HEK293T (cell line): ENCODE data around the gene PAX8.
A peak's percentile ranks its signal among the peaks of the same experiment; 100 is the strongest.

Source experiments
- CTCF ChIA-PET: fragments of 350-600 bp; formaldehyde crosslinking; extraction: SDS; loops from one replicate; lab custom pipeline; 2021; ENCODE audit warnings: antibody characterized with exemption, inconsistent platforms; lab: Yijun Ruan, JAX
- POLR2A ChIA-PET: fragments of 350-600 bp; formaldehyde crosslinking; extraction: SDS; loops from one replicate; lab custom pipeline; 2020; ENCODE audit warnings: antibody characterized with exemption, inconsistent platforms; lab: Yijun Ruan, JAX
- DNase-seq: peaks from one replicate; pipeline ENCODE4 v3.0.0; 2012; ENCODE audit warnings: mixed read lengths; ENCODE audit errors: extremely low spot score
- ARNT ChIP-seq: fragments of 450-650 bp; IDR thresholded peaks from 2 replicates; pipeline ENCODE4 v1.6.1; 2017; ENCODE audit warnings: mild to moderate bottlenecking
- BHLHE40 ChIP-seq: fragments of 450-650 bp; IDR thresholded peaks from 2 replicates; pipeline ENCODE4 v1.6.1; 2016; ENCODE audit warnings: mild to moderate bottlenecking, moderate library complexity, borderline replicate concordance
- CTBP1 ChIP-seq: fragments of 450-650 bp; IDR thresholded peaks from 2 replicates; pipeline ENCODE4 v1.6.1; 2016; ENCODE audit warnings: borderline replicate concordance
- ELF4 ChIP-seq: fragments of 450-650 bp; IDR thresholded peaks from 2 replicates; pipeline ENCODE4 v1.6.1; 2017; ENCODE audit warnings: antibody characterized with exemption
- FOXA1 ChIP-seq: fragments of 450-650 bp; IDR thresholded peaks from 2 replicates; pipeline ENCODE4 v1.6.1; 2016; ENCODE audit warnings: mild to moderate bottlenecking
- FOXK2 ChIP-seq: fragments of 450-650 bp; IDR thresholded peaks from 2 replicates; pipeline ENCODE4 v1.6.1; 2016; ENCODE audit warnings: mild to moderate bottlenecking
- FOXM1 ChIP-seq: fragments of 450-650 bp; IDR thresholded peaks from 2 replicates; pipeline ENCODE4 v1.6.1; 2017; ENCODE audit warnings: mild to moderate bottlenecking, borderline replicate concordance
- HDGF ChIP-seq: fragments of 450-650 bp; IDR thresholded peaks from 2 replicates; pipeline ENCODE4 v1.6.1; 2017; ENCODE audit warnings: antibody characterized with exemption, borderline replicate concordance
- L3MBTL2 ChIP-seq: fragments of 450-650 bp; conservative IDR thresholded peaks from 2 replicates; pipeline ENCODE4 v1.6.1; 2016; ENCODE audit warnings: mild to moderate bottlenecking
- LEF1 ChIP-seq: fragments of 450-650 bp; IDR thresholded peaks from 2 replicates; pipeline ENCODE4 v1.6.1; 2017; ENCODE audit warnings: mild to moderate bottlenecking, borderline replicate concordance
- NFRKB ChIP-seq: fragments of 450-650 bp; IDR thresholded peaks from 2 replicates; pipeline ENCODE4 v1.6.1; 2016; ENCODE audit warnings: mild to moderate bottlenecking, moderate library complexity
- PKNOX1 ChIP-seq: fragments of 450-650 bp; IDR thresholded peaks from 2 replicates; pipeline ENCODE4 v1.6.1; 2016
- SP1 ChIP-seq: fragments of 450-650 bp; IDR thresholded peaks from 2 replicates; pipeline ENCODE4 v1.6.1; 2017
- SUZ12 ChIP-seq: fragments of 450-650 bp; IDR thresholded peaks from 2 replicates; pipeline ENCODE4 v1.6.1; 2016; ENCODE audit warnings: mild to moderate bottlenecking
- TARDBP ChIP-seq: fragments of 450-650 bp; IDR thresholded peaks from 2 replicates; pipeline ENCODE4 v1.6.1; 2016
- ZNF384 ChIP-seq: fragments of 450-650 bp; IDR thresholded peaks from 2 replicates; pipeline ENCODE4 v1.6.1; 2016

PAX8 gene

GRCh38 chr2:113200236-113200635, 78.5 kb downstream of the PAX8 start:
- CTCF ChIA-PET = interaction anchor here (0.6 to 5.5 kb wide), 5 partner anchors 17 to 406 kb away, joined by 3 to 62 read pairs (median 7); no protein-coding TSS in a partner anchor
- TF ChIP-seq TARDBP (no peak), FOXM1 (no peak), ZNF384 (no peak), BHLHE40 (no peak), ELF4 (no peak), L3MBTL2 (no peak), HDGF (no peak)
- POLR2A ChIA-PET = no interaction called here
- peak; percentile 34 for DNase-seq

DNA sequence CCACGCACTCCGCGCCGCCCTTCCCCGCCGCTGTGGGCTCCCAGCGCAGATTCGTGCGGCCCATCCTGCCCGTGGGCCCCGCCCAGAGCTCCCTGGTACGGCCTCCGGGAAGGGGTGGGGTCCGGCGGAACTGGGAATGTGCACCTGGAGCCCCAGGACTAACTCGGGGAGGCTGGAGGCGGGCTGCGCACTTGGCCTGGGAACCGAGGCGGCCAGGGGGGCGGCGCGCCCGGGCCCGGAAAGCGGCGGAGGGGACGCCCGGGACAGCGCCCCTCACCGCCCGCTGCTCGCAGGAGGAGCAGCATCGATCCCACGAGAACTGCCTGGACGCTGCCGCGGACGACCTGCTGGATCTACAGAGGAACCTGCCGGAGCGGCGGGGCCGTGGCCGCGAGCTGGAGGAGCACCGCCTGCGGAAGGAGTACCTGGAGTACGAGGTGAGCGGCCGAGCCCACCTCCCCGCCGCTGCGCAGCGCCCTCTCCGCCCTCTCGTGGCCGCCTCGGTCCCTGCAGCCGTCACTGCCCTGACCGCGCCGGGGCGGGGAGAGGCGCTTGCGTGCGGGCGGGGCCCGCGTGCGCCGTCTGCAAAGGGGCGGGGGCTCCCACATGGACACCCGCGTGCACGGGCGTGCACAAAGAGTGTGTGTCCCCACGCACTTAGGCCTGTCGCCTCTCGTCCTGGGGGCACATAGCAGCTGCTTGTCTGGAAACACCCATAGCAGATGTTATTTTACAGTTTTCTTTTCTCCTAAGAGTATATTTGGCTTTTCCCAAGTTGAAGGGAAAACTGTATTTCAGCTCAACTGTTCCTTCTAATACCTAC, 79.7 kb downstream of the PAX8 start:
- peak; percentile 89 for DNase-seq
- TF ChIP-seq LEF1 (no peak), L3MBTL2 (peak; percentile 62; the same call in 1 of the 2 replicates)
- ChIA-PET CTCF (interaction anchor here (0.6 to 5.5 kb wide), 30 partner anchors 9 to 459 kb away, joined by 3 to 62 read pairs (median 4); partner anchors contain the start of gene PSD4), POLR2A (interaction anchor here (0.7 to 1.8 kb wide), 10 partner anchors 12 to 159 kb away, joined by 3 to 8 read pairs (median 4); partner anchors contain the start of gene PSD4)

GRCh38 chr2:113198048-113198789, 80.5 kb downstream of the PAX8 start:
- TF ChIP-seq PKNOX1 = no peak
- ChIA-PET POLR2A (interaction anchor here (0.7 to 1.8 kb wide), 10 partner anchors 13 to 160 kb away, joined by 3 to 8 read pairs (median 4); partner anchors contain the start of gene PSD4), CTCF (interaction anchor here (0.6 to 5.5 kb wide), 27 partner anchors 8 to 458 kb away, joined by 3 to 62 read pairs (median 4); partner anchors contain the start of gene PSD4)
- DNase-seq = no peak

DNA sequence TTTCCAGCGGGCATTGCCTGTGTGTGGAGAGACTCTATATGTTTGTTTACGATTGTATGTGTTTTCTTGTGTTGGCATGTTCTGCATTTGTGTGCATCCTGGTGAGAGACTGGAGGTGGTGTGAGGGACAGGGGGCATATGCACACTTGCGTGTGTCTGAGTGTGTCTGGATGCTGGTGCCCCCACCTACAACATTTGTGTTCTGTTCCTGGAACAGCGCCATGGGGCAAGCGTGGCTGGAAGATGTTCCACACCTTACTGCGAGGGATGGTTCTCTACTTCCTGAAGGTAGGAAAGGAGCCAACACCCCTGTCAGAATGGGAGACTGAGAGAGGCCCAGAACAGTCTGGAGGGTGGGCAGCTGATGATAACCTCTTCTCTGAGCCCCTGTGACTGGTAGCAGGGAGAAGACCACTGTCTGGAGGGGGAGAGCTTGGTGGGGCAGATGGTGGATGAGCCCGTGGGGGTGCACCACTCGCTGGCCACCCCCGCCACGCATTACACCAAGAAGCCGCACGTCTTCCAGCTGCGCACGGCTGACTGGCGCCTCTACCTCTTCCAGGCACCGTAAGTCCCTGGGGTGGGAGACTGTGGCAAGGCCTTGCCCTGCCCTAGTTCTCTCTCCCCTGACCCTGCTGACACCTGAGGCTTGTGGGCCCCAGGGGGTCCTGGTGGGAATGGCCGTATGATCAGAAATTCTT, 81.2 kb downstream of the PAX8 start:
- no peak for TF ChIP-seq ELF4
- TF ChIP-seq ZNF384 = no peak
- no peak for TF ChIP-seq FOXM1
- no peak for TF ChIP-seq SP1
- TF ChIP-seq TARDBP = no peak
- no peak for TF ChIP-seq SUZ12
- no peak for TF ChIP-seq HDGF
- no peak for TF ChIP-seq FOXA1
- TF ChIP-seq FOXK2 = no peak
- no peak for TF ChIP-seq BHLHE40
- TF ChIP-seq NFRKB = no peak
- no peak for TF ChIP-seq ARNT
- TF ChIP-seq LEF1 = no peak
- TF ChIP-seq CTBP1 = no peak
- TF ChIP-seq PKNOX1 = no peak
- CTCF ChIA-PET = interaction anchor here (0.5 to 5.5 kb wide), 6 partner anchors 19 to 117 kb away, joined by 3 to 62 read pairs (median 11); partner anchors contain the start of gene PSD4
- POLR2A ChIA-PET = interaction anchor here (0.9 to 1.8 kb wide), 2 partner anchors 23 kb away, joined by 4 to 7 read pairs; partner anchors contain the start of gene PSD4
- no peak for DNase-seq

GRCh38 chr2:113196839-113197238, 81.9 kb downstream of the PAX8 start:
- CTCF ChIA-PET = interaction anchor here (0.5 to 5.5 kb wide), 3 partner anchors 24 to 117 kb away, joined by 3 to 62 read pairs (median 6); no protein-coding TSS in a partner anchor
- DNase-seq = no peak
- POLR2A ChIA-PET = interaction anchor here (0.9 kb wide), 1 partner anchor 22 kb away, joined by 4 read pairs; no protein-coding TSS in a partner anchor
- TF ChIP-seq SP1 = no peak
- TF ChIP-seq SUZ12 = no peak
- TF ChIP-seq ZNF384 = no peak
- TF ChIP-seq ELF4 = no peak
- TF ChIP-seq FOXK2 = no peak
- no peak for TF ChIP-seq PKNOX1
- TF ChIP-seq L3MBTL2 = no peak
- TF ChIP-seq FOXA1 = no peak
